WTC11 (cell line): Measurements from ENCODE around the gene AGMAT. TPM values are rescaled to one million over a fixed set of nuclear protein-coding genes. Genes with fewer than 3 reads are reported as not detected.

Source experiments
- ATAC-seq: fragments of 200-7000 bp; cut with Tn5 transposase; 2 replicates; pipeline ENCODE4 v1.10.0; 2021; ENCODE audit warnings: mild to moderate bottlenecking, moderate library complexity
- CTCF ChIA-PET: fragments of 300-600 bp; sonication (Branson Sonifier 250); formaldehyde crosslinking; loops from one replicate; lab custom pipeline; 2021; ENCODE audit warnings: antibody characterized with exemption; lab: Charles Lee
- POLR2A ChIA-PET: fragments of 350-600 bp; sonication (Branson Sonifier 250); formaldehyde crosslinking; loops from one replicate; lab custom pipeline; 2021; ENCODE audit warnings: antibody characterized with exemption; lab: Charles Lee
- DNase-seq: peaks from one replicate; pipeline ENCODE4 v3.0.0; 2021; ENCODE audit warnings: low spot score
- H3K27ac Mint-ChIP-seq: 2 replicates; pipeline ENCODE4 v1.8.0; 2021; ENCODE audit warnings: mixed read lengths
- H3K27me3 Mint-ChIP-seq: 2 replicates; pipeline ENCODE4 v1.8.0; 2021; ENCODE audit warnings: low read depth, mild to moderate bottlenecking, moderate library complexity, mixed read lengths
- H3K36me3 Mint-ChIP-seq: 2 replicates; pipeline ENCODE4 v1.8.0; 2021; ENCODE audit warnings: mixed read lengths
- H3K4me1 Mint-ChIP-seq: 2 replicates; pipeline ENCODE4 v1.8.0; 2022; ENCODE audit warnings: mixed read lengths
- H3K4me3 Mint-ChIP-seq: 2 replicates; pipeline ENCODE4 v1.8.0; 2021; ENCODE audit warnings: mild to moderate bottlenecking, moderate library complexity, mixed read lengths
- H3K9me3 Mint-ChIP-seq: 2 replicates; pipeline ENCODE4 v1.8.0; 2021; ENCODE audit warnings: mixed read lengths
- AR ChIP-seq: fragments of 250-450 bp; sonication (Bioruptor Pico); IDR thresholded peaks from 2 replicates; pipeline ENCODE4 v1.9.0; 2021; ENCODE audit warnings: mild to moderate bottlenecking
- ATF1 ChIP-seq: sonication (generic); formaldehyde crosslinking; IDR thresholded peaks from 2 replicates; pipeline ENCODE4 v1.8.1; 2023; ENCODE audit warnings: mild to moderate bottlenecking, moderate library complexity, missing genetic modification reagents
- ELF4 ChIP-seq: sonication (generic); formaldehyde crosslinking; IDR thresholded peaks from 2 replicates; pipeline ENCODE4 v1.8.1; 2022; ENCODE audit warnings: low read depth, mild to moderate bottlenecking, moderate library complexity, missing genetic modification reagents
- EMX1 ChIP-seq: fragments of 250-450 bp; sonication (Bioruptor Pico); IDR thresholded peaks from 2 replicates; pipeline ENCODE4 v1.8.0; 2021; ENCODE audit warnings: mild to moderate bottlenecking
- ERG ChIP-seq: fragments of 250-450 bp; sonication (Bioruptor Pico); IDR thresholded peaks from 2 replicates; pipeline ENCODE4 v1.8.0; 2021; ENCODE audit warnings: mild to moderate bottlenecking
- ESRRA ChIP-seq: sonication (generic); formaldehyde crosslinking; IDR thresholded peaks from 2 replicates; pipeline ENCODE4 v1.8.1; 2022; ENCODE audit warnings: mild to moderate bottlenecking, missing genetic modification reagents, borderline replicate concordance
- FOXJ3 ChIP-seq: sonication (generic); formaldehyde crosslinking; IDR thresholded peaks from 2 replicates; pipeline ENCODE4 v1.9.0; 2021; ENCODE audit warnings: missing genetic modification reagents, mild to moderate bottlenecking, borderline replicate concordance
- GRHL2 ChIP-seq: fragments of 250-450 bp; sonication (Bioruptor Pico); IDR thresholded peaks from 2 replicates; pipeline ENCODE4 v1.8.0; 2022; ENCODE audit warnings: mild to moderate bottlenecking, moderate library complexity; ENCODE audit not compliant: insufficient replicate concordance, severe bottlenecking
- IRF2 ChIP-seq: sonication (generic); formaldehyde crosslinking; IDR thresholded peaks from 2 replicates; pipeline ENCODE4 v1.8.0; 2022; ENCODE audit warnings: low read depth, missing genetic modification reagents, borderline replicate concordance
- MYBL2 ChIP-seq: sonication (generic); formaldehyde crosslinking; IDR thresholded peaks from 2 replicates; pipeline ENCODE4 v1.8.1; 2023; ENCODE audit warnings: mild to moderate bottlenecking, moderate library complexity, missing genetic modification reagents
- NFYB ChIP-seq: sonication (generic); formaldehyde crosslinking; conservative IDR thresholded peaks from 2 replicates; pipeline ENCODE4 v1.8.0; 2022; ENCODE audit warnings: low read depth, missing genetic modification reagents
- OVOL2 ChIP-seq: fragments of 250-450 bp; sonication (Bioruptor Pico); IDR thresholded peaks from 2 replicates; pipeline ENCODE4 v1.9.0; 2021; ENCODE audit warnings: mild to moderate bottlenecking, borderline replicate concordance
- PRRX2 ChIP-seq: fragments of 250-450 bp; sonication (Bioruptor Pico); IDR thresholded peaks from 2 replicates; pipeline ENCODE4 v1.8.0; 2021; ENCODE audit warnings: mild to moderate bottlenecking
- RORB ChIP-seq: fragments of 250-450 bp; sonication (Bioruptor Pico); IDR thresholded peaks from 2 replicates; pipeline ENCODE4 v1.9.0; 2021; ENCODE audit warnings: mild to moderate bottlenecking
- TP53 ChIP-seq: sonication (generic); formaldehyde crosslinking; IDR thresholded peaks from 2 replicates; pipeline ENCODE4 v1.8.1; 2023; ENCODE audit warnings: mild to moderate bottlenecking, missing genetic modification reagents
- ZNF232 ChIP-seq: sonication (generic); formaldehyde crosslinking; IDR thresholded peaks from 2 replicates; pipeline ENCODE4 v1.8.0; 2022; ENCODE audit warnings: mild to moderate bottlenecking, missing genetic modification reagents
- ZNF396 ChIP-seq: fragments of 250-450 bp; sonication (Bioruptor Pico); IDR thresholded peaks from 2 replicates; pipeline ENCODE4 v1.8.0; 2021; ENCODE audit warnings: mild to moderate bottlenecking, moderate library complexity, borderline replicate concordance
- ZNF416 ChIP-seq: fragments of 250-450 bp; sonication (Bioruptor Pico); IDR thresholded peaks from 2 replicates; pipeline ENCODE4 v1.9.0; 2021; ENCODE audit warnings: mild to moderate bottlenecking, inconsistent platforms
- total RNA-seq: library from RNA; stranded (reverse); gene quantifications from 3 replicates; pipeline ENCODE4 v1.2.3, GENCODE V29; 2021
- TF ChIP-seq, protein P1 (sequence below): sonication (generic); formaldehyde crosslinking; IDR thresholded peaks from 2 replicates; pipeline ENCODE4 v1.8.1; 2022; ENCODE audit warnings: missing genetic modification reagents, borderline replicate concordance
- TF ChIP-seq, protein P2 (sequence below): sonication (generic); formaldehyde crosslinking; IDR thresholded peaks from 2 replicates; pipeline ENCODE4 v1.8.1; 2022; ENCODE audit warnings: low read depth, missing genetic modification reagents, borderline replicate concordance
- TF ChIP-seq, protein P3 (sequence below): sonication (generic); formaldehyde crosslinking; IDR thresholded peaks from 2 replicates; pipeline ENCODE4 v1.8.1; 2023; ENCODE audit warnings: mild to moderate bottlenecking, missing genetic modification reagents
- TF ChIP-seq, protein P4 (sequence below): fragments of 250-450 bp; sonication (Bioruptor Pico); conservative IDR thresholded peaks from 2 replicates; pipeline ENCODE4 v1.9.0; 2021; ENCODE audit warnings: mild to moderate bottlenecking
- TF ChIP-seq, protein P5 (sequence below): sonication (generic); formaldehyde crosslinking; IDR thresholded peaks from 2 replicates; pipeline ENCODE4 v1.8.0; 2022; ENCODE audit warnings: mild to moderate bottlenecking, missing genetic modification reagents

Gene AGMAT
- total RNA-seq, 1 experiment from 2014 or later: 5.5 TPM

- ATAC-seq (peak; percentile 94), DNase-seq (peak; percentile 97)
- Mint-ChIP-seq H3K4me3 (peak overlapping the region; percentile 69), H3K27me3 (peaks cover 41% of the 10 kb centered on the region), H3K9me3 (peaks cover 8% of the 10 kb centered on the region; the same call in 1 of the 2 replicates), H3K36me3 (no peaks in the 10 kb centered on the region), H3K27ac (peak overlapping the region; percentile 31; the same call in 1 of the 2 replicates), H3K4me1 (peaks cover 7% of the 10 kb centered on the region)
- POLR2A ChIA-PET: interaction anchor here (0.6 to 1.5 kb wide), 6 partner anchors 11 to 76 kb away, joined by 3 to 7 read pairs (median 3); no protein-coding TSS in a partner anchor
- CTCF ChIA-PET: interaction anchor here (0.7 to 1.2 kb wide), 7 partner anchors 9 to 154 kb away, joined by 3 to 7 read pairs (median 3); no protein-coding TSS in a partner anchor
- TF ChIP-seq, protein P1, sequence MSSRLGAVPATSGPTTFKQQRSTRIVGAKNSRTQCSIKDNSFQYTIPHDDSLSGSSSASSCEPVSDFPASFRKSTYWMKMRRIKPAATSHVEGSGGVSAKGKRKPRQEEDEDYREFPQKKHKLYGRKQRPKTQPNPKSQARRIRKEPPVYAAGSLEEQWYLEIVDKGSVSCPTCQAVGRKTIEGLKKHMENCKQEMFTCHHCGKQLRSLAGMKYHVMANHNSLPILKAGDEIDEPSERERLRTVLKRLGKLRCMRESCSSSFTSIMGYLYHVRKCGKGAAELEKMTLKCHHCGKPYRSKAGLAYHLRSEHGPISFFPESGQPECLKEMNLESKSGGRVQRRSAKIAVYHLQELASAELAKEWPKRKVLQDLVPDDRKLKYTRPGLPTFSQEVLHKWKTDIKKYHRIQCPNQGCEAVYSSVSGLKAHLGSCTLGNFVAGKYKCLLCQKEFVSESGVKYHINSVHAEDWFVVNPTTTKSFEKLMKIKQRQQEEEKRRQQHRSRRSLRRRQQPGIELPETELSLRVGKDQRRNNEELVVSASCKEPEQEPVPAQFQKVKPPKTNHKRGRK (CRISPR knock-in tag): no peak; the same call in 1 of the 2 replicates
- TF ChIP-seq, protein P2, sequence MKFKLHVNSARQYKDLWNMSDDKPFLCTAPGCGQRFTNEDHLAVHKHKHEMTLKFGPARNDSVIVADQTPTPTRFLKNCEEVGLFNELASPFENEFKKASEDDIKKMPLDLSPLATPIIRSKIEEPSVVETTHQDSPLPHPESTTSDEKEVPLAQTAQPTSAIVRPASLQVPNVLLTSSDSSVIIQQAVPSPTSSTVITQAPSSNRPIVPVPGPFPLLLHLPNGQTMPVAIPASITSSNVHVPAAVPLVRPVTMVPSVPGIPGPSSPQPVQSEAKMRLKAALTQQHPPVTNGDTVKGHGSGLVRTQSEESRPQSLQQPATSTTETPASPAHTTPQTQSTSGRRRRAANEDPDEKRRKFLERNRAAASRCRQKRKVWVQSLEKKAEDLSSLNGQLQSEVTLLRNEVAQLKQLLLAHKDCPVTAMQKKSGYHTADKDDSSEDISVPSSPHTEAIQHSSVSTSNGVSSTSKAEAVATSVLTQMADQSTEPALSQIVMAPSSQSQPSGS (CRISPR knock-in tag): peak; percentile 95
- TF ChIP-seq IRF2 (CRISPR knock-in tag): peak; percentile 88; the same call in 1 of the 2 replicates
- TF ChIP-seq OVOL2 (CRISPR knock-in tag): no peak
- TF ChIP-seq ZNF232: peak; percentile 99
- TF ChIP-seq PRRX2: no peak
- no peak for TF ChIP-seq EMX1 (CRISPR knock-in tag)
- TF ChIP-seq, protein P3, sequence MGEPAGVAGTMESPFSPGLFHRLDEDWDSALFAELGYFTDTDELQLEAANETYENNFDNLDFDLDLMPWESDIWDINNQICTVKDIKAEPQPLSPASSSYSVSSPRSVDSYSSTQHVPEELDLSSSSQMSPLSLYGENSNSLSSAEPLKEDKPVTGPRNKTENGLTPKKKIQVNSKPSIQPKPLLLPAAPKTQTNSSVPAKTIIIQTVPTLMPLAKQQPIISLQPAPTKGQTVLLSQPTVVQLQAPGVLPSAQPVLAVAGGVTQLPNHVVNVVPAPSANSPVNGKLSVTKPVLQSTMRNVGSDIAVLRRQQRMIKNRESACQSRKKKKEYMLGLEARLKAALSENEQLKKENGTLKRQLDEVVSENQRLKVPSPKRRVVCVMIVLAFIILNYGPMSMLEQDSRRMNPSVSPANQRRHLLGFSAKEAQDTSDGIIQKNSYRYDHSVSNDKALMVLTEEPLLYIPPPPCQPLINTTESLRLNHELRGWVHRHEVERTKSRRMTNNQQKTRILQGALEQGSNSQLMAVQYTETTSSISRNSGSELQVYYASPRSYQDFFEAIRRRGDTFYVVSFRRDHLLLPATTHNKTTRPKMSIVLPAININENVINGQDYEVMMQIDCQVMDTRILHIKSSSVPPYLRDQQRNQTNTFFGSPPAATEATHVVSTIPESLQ (CRISPR knock-in tag): no peak
- TF ChIP-seq MYBL2 (CRISPR knock-in tag): peak; percentile 97
- TF ChIP-seq ZNF396 (CRISPR knock-in tag): no peak
- TF ChIP-seq, protein P4, sequence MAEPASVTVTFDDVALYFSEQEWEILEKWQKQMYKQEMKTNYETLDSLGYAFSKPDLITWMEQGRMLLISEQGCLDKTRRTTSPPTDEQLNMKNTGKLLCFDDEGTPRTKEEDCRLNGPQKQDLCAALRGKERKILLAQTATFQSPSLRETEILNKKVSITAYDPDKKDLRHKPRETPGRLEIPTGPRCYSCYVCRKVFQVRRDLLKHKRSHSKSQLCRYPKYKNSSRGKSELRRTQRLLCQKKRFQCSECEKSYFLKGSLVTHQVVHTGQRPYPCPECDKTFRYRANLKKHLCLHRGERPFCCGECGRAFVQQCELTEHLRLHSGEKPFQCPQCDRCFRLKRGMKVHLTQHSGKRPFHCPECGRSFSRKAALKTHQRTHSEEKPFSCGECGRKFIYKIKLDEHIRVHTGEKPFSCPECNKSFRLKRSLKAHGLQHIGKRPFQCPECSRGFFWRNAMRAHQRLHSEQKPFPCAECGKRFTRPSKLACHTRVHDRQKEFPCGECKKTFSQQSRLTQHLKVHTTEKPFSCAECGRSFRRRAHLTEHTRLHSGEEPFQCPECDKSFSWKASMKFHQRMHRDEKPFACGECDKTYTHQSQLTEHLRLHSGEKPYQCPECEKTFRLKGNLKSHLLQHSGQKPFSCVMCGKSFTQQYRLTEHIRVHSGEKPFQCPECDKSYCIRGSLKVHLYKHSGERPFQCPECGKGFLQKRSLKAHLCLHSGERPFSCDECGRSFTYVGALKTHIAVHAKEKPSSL (CRISPR knock-in tag): no peak
- no peak for TF ChIP-seq GRHL2 (CRISPR knock-in tag)
- TF ChIP-seq TP53 (CRISPR knock-in tag): peak; percentile 99
- no peak for TF ChIP-seq ERG (CRISPR knock-in tag)
- peak; percentile 98 for TF ChIP-seq NFYB
- TF ChIP-seq FOXJ3: peak; percentile 81; the same call in 1 of the 2 replicates
- TF ChIP-seq, protein P5, sequence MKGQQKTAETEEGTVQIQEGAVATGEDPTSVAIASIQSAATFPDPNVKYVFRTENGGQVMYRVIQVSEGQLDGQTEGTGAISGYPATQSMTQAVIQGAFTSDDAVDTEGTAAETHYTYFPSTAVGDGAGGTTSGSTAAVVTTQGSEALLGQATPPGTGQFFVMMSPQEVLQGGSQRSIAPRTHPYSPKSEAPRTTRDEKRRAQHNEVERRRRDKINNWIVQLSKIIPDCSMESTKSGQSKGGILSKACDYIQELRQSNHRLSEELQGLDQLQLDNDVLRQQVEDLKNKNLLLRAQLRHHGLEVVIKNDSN (CRISPR knock-in tag): peak; percentile 100
- peak; percentile 95 for TF ChIP-seq ELF4 (CRISPR knock-in tag)
- TF ChIP-seq AR: no peak
- no peak for TF ChIP-seq ZNF416 (CRISPR knock-in tag)
- TF ChIP-seq ESRRA (CRISPR knock-in tag): peak; percentile 94
- TF ChIP-seq RORB (CRISPR knock-in tag): no peak
- TF ChIP-seq ATF1: peak; percentile 98
Measured at GRCh38 chr1:15603050-15603965, 18.5 kb upstream of the AGMAT start.
